Bone marrow (tissue), 2 donors: ENCODE results near the gene NHS.

Source experiments
- DNase-seq, 2 donors: peaks; one replicate each; lab custom pipeline; 2025; lab: John Stamatoyannopoulos, UW

NHS gene

GRCh38 chrX:17588303-17588702, 213.3 kb downstream of the NHS start:
- DNase-seq, result no peak

- no peak for DNase-seq
Observed at GRCh38 chrX:17590892-17591740, 216.1 kb downstream of the NHS start.

- no peak for DNase-seq
Observed at GRCh38 chrX:17591741-17592110, 216.7 kb downstream of the NHS start.

DNA sequence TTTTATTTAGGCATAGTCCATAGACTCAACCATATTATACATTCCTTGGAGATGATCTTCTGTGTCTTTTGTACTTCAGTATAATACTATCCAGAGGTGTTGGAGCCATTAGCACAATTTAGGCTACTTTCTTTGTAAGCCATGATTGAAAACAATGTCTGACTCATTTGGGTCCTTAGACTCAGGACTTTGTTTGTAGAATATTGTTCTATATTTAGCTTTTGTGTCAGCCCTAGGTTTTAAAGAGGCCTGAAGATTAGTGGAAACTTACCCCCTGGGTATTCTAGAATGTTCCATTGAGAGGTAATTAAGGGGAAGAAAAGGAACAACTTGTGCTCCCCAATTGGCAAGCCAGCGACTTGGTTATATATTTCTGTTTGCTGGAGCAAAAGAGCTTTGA, 217.1 kb downstream of the NHS start:
- DNase-seq, result no peak

DNA sequence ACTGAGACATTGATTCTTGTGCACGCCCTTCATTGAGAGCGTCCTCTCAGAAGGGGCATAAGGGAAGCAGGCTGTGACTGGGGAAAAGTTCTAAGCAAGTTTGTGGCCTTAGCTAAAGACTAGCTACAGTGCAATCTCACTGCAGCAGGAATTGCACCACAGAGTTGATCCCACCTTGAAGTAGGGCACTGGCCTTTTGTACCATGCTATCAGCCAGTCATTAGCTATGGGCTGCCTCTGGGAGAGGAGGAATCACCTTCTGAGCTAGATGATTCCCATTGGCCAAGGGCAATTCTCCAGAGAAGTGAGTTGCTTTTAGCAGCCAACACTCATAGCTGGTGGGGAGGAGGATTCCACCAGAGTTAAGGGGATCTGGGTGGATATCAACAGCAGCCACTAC, 219.7 kb downstream of the NHS start:
- no peak for DNase-seq

DNA sequence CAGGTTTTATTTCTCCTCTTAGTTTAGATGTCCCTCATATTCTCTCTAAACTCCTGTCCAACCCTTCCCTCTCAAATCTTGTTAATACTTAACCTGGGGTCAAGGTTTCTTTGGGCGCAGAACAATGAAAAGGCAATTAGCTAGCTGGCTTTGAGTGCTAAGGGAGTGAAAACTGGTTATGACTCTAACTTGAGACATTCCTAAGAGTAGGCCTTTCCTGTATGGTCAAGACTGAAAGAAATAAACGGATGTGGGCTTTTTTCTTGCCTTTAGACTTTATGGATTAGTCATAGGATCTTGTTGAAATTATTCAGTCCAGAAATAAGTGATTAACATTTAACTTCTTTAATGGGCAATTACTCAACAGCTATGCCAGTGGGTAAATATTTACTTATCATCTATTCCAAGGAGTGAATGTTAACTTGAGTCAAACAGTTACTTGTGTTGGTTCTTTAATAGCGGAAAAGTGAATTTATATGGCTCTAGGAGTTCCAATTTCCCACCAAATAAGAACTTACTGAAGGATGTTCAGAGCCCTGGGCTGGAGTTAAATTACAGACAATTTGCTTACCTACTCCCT, 220.5 kb downstream of the NHS start:
- no peak for DNase-seq

- DNase-seq, result no peak
Observed at GRCh38 chrX:17596061-17596460, 221.1 kb downstream of the NHS start.

DNA sequence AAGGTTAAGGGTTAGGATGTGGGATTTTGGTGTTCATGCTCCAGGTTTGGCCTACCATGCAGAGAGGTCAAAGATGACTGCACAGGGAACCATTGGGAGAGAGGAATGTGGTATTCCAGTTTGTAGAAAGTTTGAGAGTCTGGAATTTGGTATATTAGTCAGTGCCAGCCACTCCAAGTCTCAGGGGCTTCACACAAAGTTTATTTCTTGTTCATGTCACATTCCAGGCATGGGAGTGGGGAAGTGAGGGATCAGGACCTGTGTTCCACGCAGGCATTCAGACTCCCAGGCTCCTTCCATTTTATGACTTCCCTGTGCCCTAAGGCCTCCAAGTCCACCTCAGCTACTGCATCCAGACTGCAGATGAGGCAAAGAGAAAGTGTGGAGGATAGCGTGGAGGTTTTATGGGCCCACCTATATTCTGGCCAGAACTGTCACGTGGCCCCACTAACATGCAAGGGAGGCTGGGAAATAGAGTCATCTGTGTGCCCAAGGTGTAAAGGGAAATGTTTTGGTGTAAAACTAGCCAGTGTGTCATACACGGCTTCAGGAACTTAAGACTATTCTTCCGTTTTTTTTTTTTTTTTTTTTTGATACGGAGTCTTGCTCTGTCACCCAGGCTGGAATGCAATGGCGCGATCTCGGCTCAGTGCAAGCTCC, 221.7 kb downstream of the NHS start:
- DNase-seq, result no peak

DNA sequence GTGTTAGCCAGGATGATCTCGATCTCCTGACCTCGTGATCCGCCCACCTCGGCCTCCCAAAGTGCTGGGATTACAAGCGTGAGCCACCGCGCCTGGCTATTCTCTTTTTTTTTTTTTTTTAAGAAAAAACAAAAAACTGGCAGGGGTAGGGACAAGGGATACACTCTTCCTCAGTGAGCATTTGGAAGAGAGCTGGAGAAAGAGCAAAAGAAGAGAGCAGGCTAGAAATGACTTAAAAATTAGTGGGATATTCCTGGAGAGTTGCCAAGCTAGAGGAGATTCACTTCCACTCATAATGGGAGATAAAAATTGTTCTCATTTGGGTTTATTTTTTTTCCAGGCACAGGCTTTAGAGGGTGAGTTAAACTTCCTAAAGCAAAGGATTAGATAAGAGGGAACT, 222.3 kb downstream of the NHS start:
- no peak for DNase-seq

GRCh38 chrX:17597836-17598439, 222.9 kb downstream of the NHS start:
- DNase-seq, result no peak

- DNase-seq, result no peak
Observed at GRCh38 chrX:17601441-17602200, 226.6 kb downstream of the NHS start.

DNA sequence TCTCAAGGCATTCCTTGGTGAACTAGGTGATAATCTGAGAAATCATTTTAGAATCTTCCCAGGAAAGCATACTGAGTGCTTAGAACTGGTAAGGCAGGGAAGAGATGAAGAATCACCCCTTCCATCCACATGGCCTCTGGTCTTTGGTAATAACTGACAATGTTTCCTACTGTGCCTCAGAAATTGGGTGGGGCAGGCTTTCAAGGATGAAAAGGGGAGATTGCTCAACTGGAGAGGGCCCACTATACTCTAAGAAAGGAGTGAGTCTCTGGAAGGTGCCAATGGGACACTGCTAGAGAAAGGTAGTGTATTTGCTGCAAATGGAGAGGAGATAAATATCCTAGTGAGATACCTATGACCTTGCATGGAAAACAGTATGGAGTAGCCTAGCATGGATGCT, 227.2 kb downstream of the NHS start:
- no peak for DNase-seq

DNA sequence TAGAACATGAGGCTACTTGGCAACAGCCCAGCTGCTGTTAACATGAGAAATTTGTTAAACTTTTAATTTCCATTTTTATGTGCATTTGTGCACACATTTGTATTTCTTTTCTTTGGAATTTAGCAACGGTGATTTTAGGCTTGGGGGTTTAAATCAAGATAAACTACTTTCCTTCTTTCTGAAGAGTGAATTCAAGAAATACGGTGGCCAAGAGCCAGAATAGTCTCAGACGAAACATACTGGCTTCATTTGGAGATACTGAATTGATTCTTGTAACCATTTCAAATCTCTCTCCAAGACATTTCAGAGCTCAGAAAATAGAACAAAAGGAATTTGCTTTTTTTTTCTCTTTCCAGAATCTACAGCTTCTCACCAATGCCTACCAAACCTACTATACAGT, 228.2 kb downstream of the NHS start:
- DNase-seq, result no peak

GRCh38 chrX:17605676-17606075, 230.7 kb downstream of the NHS start:
- DNase-seq, result no peak

DNA sequence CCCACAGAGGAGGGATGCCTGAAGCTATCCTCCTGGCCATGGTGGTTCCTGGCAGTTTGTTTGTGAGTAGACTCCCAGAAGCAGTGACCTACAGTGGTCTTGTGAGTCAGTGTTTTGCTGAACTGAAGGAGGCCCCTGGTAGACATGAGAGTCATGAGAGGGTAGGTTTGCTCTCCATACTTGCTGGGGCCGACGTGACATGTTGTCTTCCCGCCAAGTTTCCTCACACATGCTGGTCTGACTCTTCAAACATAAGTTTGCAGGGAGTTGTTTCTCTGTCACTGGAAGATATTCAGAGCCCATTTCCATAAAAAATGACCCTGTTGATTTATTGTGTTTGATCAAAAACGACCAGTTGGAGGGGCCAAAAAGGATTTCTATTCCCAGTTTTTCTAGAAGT, 231.2 kb downstream of the NHS start:
- no peak for DNase-seq

GRCh38 chrX:17608888-17609287, 233.9 kb downstream of the NHS start:
- no peak for DNase-seq

- DNase-seq, result no peak
Observed at GRCh38 chrX:17610788-17611187, 235.8 kb downstream of the NHS start.

GRCh38 chrX:17613979-17614588, 239.1 kb downstream of the NHS start:
- DNase-seq, result no peak

GRCh38 chrX:17616936-17617335, 241.9 kb downstream of the NHS start:
- DNase-seq, result no peak

DNA sequence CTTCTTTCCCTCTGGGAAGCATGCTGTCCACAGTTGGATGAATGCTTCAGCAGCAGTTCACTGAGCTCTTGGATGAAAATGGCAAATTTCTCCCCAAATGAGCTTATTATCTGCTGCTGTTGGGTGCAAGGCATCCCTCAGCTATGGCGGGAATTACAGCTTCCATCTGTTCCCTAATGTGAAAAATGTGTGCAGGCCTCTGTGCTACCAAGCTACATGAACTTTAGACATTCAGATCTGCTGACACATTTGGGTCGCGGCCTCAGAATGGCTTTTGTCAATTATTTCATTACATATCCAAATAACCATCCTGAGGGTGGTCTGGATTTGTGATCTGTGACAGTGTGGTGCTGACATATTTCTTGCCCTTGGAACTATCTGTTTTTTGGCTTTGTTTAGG, 242.8 kb downstream of the NHS start:
- DNase-seq, result no peak

- DNase-seq, result no peak
Observed at GRCh38 chrX:17621566-17622270, 246.7 kb downstream of the NHS start.
